GM12872 (cell line): ENCODE results near the gene YPEL4.

Experiments used
- CTCF ChIP-seq: IDR thresholded peaks from 3 replicates; pipeline ENCODE4 v1.5.1; 2011; ENCODE audit warnings: low read depth, mild to moderate bottlenecking, low read length, moderate library complexity; ENCODE audit not compliant: insufficient read depth

YPEL4 gene

GRCh38 chr11:57610170-57610569 is 39.5 kb downstream of the YPEL4 start:
- no peak for TF ChIP-seq CTCF

GRCh38 chr11:57605028-57605420 is 44.7 kb downstream of the YPEL4 start:
- no peak for TF ChIP-seq CTCF

- TF ChIP-seq CTCF: no peak
Measured at GRCh38 chr11:57604296-57605027, 45.2 kb downstream of the YPEL4 start.

- no peak for TF ChIP-seq CTCF
Measured at GRCh38 chr11:57601297-57601696, 48.4 kb downstream of the YPEL4 start.

GRCh38 chr11:57599381-57599780 is 50.3 kb downstream of the YPEL4 start:
- no peak for TF ChIP-seq CTCF

- no peak for TF ChIP-seq CTCF
Measured at GRCh38 chr11:57598831-57599155, 50.9 kb downstream of the YPEL4 start.

GRCh38 chr11:57597916-57598830 is 51.5 kb downstream of the YPEL4 start:
- no peak for TF ChIP-seq CTCF
